GM21390 (cell line): ENCODE data around the gene MAP3K19.
"Not testable (repeated sequence)": the region's sequence is repeated elsewhere in the genome, so short reads cannot be mapped to it uniquely, and the experiment has no call there.

ENCODE experiments used
- ATAC-seq: cut with Tn5 transposase; IDR thresholded peaks from one replicate; pipeline ENCODE4 v1.9.1; 2021; ENCODE audit not compliant: unreplicated experiment

The MAP3K19 gene, protein sequence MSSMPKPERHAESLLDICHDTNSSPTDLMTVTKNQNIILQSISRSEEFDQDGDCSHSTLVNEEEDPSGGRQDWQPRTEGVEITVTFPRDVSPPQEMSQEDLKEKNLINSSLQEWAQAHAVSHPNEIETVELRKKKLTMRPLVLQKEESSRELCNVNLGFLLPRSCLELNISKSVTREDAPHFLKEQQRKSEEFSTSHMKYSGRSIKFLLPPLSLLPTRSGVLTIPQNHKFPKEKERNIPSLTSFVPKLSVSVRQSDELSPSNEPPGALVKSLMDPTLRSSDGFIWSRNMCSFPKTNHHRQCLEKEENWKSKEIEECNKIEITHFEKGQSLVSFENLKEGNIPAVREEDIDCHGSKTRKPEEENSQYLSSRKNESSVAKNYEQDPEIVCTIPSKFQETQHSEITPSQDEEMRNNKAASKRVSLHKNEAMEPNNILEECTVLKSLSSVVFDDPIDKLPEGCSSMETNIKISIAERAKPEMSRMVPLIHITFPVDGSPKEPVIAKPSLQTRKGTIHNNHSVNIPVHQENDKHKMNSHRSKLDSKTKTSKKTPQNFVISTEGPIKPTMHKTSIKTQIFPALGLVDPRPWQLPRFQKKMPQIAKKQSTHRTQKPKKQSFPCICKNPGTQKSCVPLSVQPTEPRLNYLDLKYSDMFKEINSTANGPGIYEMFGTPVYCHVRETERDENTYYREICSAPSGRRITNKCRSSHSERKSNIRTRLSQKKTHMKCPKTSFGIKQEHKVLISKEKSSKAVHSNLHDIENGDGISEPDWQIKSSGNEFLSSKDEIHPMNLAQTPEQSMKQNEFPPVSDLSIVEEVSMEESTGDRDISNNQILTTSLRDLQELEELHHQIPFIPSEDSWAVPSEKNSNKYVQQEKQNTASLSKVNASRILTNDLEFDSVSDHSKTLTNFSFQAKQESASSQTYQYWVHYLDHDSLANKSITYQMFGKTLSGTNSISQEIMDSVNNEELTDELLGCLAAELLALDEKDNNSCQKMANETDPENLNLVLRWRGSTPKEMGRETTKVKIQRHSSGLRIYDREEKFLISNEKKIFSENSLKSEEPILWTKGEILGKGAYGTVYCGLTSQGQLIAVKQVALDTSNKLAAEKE (N-terminal part only)

DNA sequence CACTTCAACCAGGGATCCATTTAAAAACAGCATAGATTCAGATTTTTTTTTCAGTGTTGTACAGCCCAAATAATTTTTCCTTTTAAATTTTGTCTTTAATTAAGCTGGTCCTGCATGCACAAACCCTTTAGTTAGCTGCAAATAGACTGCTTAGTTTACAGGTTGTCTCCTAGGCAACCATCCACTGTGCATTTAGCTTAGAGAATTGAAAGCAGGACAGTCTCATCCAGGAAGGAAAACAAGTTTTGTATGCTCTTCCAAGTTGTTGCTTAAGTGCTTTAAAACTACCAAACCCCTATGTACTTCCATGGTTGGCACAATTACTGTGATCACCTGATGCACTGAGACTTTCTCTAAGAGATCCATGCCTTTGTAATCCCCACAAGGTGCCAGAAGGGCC lies at the start of gene MAP3K19:
TSS of gene MAP3K19 (minus strand) at position 148 of the 400 bp plus-strand sequence. CDS start 22,800 bp downstream, outside the sequence.
- ATAC-seq: no peak

DNA sequence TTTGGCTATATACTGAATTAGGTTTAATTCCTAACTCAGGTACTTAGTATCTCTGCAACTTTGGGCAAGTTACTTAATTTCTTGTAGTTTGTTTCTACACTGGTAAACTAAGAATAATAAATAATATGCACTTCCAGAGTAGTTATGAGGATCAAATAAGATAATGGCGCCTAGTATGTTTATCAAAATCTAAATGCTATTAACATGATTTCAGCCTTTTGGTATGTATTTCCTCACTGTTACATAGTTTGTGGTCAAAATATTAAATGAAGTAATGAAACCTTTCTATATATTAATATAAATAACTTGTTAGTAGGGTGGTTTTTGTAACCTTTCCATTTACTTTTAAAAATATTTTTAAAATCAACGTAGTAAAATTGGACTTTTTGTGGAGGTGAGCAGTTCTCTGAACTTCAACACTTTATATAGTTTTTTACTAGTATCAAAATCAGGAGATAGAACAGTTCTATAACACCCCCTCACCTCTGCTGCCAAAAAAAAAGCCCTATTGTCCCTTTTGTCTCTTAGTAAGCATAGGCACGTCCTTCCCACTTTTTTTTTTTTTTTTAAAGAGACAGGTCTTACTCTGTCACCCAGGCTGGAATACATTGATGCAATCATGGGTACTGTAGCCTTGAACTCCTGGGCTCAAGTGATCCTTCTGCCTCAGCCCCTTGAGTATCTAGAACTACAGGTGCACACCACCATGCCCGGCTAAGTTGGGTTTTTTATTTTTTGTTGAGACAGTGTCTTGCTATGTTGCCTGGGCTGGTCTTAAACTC lies 49.6 kb upstream of the MAP3K19 start:
- no peak for ATAC-seq

DNA sequence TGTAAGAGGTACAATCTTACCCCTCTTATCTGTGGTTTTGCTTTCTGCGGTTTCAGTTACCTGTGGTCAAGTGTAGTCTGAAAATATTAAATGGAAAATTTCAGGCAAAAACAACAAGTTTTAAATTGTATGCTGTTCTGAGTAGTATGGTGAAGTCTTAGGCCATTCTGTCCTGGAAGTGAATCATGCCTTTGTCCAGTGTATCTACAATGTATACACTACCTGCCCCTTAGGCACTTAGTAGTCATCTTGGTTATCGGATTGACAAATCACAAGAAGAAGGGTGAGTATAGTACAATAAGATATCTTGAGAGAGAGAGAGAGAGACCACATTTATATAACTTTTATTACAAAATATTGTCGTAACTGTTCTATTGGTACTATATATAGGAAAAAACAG lies 48.3 kb upstream of the MAP3K19 start:
- no peak for ATAC-seq

DNA sequence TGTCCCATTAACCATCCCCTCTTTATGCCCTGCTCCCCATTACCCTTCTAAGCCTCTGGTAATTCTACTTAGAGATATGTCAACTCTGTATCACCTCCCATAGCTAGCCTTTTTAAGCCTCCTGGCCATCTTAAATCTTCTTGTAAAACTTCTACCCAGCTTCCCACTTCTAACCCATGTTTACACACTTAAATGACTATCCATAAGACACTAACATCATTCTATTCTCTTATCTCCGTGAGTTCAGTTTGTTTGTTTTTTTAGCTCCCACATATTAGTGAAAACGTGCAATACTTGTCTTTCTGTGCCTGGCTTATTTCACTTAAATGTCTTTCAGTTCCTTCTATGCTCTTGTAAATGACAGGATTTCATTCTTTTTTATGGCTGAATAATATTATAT lies 47.3 kb upstream of the MAP3K19 start:
- ATAC-seq: no peak

DNA sequence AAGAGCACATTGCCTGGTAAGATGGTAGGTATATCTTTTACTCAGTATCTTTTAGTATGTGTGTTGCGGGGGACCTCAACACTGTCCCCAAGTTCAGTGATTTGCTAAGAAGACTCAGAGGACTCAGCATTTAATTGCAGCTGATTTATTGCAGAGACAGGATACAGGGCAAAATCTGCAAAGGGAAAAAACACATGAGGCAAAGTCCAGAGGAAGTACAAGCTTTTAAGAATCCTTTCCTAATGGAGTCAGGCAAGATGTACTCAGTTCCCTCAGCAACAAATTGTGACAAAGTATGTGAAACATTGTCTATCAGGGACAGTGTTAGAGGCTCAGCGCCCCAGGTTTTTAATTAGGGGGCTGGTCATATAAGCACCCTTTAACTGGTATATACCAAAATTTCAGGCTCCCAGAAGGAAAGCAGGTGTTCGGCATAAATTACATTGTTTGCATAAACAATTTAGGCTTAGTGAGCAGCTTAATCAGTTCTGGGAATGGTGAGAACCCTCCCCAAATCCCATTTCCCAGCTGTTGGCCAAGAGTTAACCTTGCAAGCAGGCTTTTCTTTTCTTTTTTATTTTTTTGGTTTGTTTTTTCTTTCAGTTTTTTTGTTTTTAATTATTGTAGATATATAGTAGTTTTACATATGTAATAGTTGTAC lies 46.6 kb upstream of the MAP3K19 start:
- no peak for ATAC-seq

DNA sequence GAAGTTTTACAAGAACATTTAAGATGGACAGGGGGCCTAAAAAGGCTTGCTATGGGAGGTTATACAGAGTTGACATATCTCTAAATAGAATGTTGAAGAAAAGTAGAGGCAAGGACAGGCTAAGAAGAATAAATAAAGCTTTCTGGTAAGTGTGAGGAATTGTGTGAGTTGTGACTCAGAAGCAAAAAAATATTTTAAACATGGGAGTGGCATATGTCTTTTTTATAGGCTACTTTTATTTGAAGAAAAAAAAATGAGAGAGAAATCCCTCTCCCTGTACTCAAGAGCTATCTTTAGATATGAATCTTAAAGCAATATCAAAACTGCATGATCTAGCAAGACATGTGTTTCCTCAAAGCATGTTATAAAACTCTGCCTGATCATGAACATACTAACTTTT lies 45.9 kb upstream of the MAP3K19 start:
- ATAC-seq: no peak

DNA sequence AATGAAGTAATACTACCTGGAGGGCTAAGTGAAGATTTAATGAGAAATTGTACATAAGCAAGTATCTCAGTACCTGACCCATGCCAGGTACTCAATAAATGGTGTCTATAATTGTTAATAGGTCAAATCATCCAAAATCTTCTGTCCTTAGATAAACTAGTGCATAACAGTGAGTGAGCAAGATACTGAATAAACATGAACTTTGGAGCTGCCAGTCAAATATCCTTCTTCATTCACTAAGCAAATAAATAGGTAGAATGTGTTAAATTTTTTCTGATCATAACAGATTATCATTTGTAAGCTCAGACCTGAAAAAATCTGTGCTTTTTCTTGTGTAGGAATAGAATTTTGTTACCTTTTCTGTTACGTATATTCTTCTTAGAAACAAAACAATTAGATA lies 44.4 kb upstream of the MAP3K19 start:
- ATAC-seq: no peak

DNA sequence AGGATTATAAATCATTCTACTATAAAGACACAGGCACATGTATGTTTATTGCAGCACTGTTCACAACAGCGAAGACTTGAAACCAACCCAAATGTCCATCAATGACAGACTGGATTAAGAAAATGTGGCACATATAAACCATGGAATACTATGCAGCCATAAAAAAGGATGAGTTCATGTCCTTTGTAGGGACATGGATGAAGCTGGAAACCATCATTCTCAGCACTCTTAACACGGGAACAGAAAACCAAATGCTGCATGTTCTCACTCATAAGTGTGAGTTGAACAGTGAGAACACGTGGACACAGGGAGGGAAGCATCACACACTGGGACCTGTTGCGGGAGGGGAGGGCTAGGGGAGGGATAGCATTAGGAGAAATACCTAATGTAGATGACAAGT lies 42.4 kb upstream of the MAP3K19 start:
- not testable (repeated sequence) for ATAC-seq

DNA sequence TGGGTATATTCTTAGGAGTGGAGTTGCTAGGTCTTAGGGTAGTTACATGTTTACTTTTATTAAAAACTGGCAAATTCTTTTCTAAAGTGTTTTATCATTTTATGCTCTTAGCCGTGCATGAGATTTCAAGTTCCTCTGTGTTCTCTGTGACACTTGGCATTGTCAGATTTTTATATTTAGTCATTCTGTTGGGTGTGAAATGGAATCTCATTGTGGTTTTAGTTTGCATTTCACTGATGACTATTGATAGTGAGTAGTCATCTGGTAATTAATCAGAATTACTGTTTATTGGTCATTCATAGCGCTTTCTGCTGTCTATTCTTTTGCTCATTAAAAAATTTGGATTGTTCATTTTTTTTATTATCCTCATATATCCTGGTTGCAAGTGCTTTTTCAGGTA lies 39.0 kb upstream of the MAP3K19 start:
- ATAC-seq: no peak

DNA sequence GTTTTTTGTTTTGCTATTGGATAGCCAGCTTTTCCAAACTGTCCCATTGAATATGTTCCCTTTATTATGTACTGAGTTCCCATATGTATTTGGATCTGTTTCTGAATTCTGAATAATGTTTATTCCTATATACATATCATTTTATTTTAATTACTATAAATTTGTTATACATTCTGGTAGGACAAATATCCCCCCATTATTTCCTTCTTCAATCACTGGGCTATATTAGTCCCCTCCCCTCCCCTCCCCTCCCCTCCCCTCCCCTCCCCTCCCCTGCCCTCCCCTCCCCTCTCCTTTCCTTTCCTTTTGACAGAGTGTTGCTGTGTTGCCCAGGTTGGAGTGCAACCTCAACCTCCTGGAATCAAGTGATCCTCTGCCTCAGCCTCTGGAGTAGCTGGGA lies 31.2 kb upstream of the MAP3K19 start:
- ATAC-seq: no peak

DNA sequence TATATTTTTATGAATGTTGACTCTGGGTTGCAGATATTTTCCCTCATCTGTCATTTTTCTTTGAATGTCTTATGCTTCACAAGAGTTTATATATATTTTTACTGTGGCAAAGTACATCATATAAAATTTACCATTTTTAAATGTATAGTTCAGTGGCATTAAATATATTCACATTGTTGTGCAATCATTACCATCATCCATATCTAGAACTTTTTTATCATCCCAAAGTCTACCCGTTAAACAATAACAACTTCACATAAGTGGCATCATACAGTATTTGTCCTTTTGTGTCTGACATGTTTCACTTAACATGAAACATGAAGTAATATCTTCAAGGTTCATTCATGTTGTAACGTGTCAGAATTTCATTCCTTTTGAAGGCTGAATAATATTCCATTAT lies 29.3 kb upstream of the MAP3K19 start:
- no peak for ATAC-seq

DNA sequence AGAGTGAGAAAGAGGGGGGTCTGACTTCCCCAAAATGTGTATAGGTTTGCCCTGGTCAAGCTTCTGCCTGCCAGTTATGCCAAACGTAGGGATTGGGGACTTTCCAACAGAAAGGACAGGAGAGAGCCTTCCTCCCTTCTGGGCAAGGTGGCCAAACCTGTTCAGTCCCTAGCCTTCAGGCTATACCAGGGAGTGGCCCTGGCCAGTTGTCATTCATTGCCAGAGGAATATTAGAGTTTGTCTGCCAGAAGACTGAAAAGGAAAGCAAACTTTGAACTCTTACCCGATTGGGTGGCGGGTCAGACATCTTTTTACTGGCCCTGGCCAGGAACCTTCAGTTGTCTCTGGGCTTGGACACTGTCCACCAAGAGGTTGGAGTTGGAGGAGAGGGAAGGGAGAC lies 27.0 kb upstream of the MAP3K19 start:
- ATAC-seq: no peak

DNA sequence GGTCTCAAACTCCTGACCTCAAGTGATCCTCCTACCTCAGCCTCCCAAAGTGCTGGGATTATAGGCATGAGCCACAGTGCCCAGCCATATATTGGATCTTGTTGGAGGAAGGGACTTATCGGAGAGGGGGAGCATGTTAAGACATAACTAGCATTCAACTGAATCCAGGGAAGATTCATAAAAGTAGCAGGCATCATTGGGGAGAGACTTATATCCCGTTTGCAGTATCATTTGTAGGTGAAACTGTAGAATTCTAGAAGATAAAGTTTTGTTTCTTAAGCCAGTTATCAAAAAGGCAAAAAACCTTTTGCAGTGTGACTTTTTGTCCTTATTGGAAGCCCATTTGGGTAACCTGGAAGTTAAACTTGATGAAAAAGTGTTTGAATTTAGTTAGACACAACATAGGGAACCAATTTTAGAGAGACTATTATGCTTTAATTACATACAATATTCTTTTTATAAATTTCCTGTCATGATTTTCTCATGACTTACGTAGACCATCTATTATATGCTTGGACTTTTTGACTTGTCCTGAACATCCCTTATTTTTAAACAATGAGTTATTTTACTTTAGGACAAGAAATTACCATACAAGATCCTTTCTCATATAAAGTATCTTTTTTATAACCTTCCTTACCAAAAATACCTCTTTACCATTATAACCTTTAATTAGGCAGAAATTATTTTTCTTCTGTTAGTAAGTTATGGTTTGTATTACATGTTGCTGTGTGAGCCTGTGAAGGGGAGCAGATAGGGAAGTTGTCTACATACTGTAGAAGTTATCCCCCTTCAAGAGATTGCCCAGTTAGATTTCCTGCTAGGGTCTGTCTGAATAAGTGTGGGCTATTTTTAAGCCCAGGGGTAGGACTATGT lies 25.1 kb upstream of the MAP3K19 start:
- no peak for ATAC-seq

DNA sequence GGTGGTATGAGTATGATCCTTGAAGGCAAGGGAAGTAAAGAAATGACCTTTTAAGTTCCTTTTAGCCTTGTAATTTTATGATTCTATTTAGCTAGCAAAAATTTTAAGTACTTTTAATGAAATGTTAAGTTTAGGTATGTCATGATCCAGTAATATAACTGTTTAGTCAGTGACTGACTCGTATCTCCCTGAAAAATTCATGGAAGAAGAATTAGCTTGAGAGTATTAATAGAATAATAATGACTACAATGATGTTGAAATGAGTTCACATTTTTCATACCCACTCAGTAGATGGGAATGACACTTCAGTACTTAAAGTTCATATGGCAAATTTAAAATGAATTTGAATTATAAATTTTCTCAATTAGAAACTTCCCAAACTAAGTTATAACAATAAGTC lies 19.5 kb upstream of the MAP3K19 start:
- ATAC-seq: no peak

DNA sequence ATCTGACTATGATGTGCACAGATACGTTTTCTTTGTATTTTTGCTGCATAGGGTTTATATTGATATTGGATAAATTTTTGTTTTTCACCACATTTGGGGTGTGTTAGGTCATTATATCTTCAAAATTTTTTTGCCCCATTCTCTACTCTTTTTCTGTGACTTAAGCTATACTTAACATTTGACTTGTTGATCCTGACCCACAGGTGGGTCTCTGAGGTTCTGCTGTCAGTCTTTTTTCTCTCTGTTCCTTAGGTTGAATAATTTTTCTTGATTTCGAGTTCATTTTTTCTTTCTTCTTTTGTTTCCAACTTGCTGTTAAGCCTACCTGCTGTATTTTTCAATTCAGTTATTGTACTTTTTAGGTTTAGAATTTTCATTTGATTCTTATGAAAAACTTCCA lies 16.9 kb upstream of the MAP3K19 start:
- no peak for ATAC-seq

DNA sequence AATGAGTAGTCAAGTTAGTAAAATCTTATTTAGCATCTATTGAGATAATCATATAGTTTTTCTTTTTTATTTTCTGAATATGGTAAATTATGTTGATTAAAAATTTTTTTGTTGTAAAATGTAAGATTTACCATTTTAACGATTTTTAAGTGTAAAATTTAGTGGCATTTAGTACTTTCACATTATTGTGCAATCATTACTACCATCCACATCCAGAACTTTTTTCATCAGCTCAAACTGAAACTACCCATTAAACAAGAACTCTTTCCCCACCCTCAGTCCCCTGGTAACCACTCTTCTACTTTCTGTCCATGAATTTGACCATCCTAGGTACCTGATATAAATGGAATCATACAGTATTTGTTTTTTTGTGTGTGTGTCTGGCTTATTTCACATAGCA lies 16.0 kb upstream of the MAP3K19 start:
- ATAC-seq: no peak

DNA sequence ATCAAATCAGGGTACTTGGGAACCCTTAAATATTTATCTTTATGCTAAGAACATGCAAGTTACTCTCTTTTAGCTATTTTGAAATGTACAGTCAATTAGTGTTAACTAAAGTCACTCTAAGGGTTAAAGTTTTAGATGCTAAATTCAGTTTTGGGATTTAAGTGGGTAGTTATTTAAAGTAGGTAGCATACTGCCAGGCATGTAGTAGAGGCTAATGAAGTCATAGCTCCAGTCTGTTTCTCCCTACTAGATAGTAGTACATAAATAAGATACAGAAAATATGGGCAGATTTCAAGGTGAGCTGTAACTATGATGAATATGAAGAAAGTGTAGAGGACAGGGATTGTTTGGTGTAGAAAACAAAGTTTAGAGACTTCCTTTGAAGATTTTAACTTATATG lies 12.3 kb upstream of the MAP3K19 start:
- ATAC-seq: no peak

DNA sequence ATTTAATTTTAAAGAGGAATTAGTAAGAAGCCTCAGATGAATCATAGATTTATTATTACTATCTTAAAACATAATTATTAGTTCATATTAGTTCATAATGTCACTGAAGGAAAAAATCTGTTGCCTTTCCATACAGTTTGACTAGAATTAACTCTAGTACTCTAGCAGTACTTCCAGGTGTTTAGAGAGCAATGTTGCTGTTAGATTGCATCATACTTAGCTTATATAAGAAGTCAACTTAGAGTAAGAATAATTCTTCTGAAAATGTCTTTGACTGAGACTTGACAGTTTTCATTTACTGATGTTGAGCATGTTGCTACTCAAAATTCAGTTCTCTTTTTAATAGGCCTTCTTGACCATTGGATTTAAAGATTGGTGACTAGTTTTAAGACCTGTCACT lies 9.5 kb upstream of the MAP3K19 start:
- ATAC-seq: no peak

DNA sequence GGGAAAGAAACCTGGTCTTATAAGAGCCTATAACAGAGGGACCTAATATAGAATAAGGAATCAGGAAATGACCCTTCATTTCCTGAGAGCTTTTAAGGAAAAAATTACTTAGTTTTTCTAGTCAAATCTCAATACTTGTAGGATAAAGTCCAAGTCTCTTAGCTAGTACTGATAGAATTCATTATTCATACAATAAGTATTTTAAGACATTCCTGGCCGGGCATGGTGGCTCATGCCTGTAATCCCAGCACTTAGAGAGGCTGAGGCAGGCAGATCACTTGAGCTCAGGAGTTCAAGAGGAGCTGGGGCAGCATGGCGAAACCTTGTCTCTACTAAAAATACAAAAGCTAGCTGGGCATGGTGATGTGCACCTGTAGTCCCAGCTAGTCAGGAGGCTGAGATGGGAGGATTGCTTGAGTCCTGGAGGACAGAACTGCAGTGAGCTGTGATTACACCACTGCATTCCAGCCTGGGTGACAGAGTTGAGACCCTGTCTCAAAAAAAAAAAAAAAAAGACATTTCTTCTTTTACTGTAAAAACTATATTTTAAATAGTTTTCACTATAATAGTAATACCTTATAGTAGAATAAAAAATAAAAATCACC lies 8.0 kb upstream of the MAP3K19 start:
- no peak for ATAC-seq
